Middle frontal gyrus (tissue), 1 donor: ENCODE data around the gene IRF2BP2.

Source experiments
- DNase-seq: peaks from one replicate; pipeline ENCODE4 v3.0.0-alpha.2; 2015; ENCODE audit warnings: low spot score; ENCODE audit errors: extremely low spot score

The IRF2BP2 gene

DNA sequence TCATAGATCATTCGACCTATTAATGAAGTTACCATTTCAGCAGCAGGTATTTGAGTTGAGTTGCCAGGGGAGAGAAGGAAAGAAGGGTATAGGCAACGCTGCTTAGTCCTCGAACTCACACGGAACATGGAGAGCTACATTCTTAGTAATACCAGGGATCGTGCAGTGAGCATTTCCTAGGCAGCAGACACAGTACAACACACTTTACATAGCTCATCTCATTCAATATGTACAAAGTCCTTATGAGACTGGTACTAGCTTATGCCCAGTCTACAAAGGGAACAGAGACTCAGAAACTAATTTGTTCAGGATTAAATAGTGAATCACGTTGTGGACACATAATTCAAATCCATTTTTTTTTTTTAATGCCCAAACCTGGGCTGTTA is 25.6 kb downstream of the IRF2BP2 start:
- no peak for DNase-seq

DNA sequence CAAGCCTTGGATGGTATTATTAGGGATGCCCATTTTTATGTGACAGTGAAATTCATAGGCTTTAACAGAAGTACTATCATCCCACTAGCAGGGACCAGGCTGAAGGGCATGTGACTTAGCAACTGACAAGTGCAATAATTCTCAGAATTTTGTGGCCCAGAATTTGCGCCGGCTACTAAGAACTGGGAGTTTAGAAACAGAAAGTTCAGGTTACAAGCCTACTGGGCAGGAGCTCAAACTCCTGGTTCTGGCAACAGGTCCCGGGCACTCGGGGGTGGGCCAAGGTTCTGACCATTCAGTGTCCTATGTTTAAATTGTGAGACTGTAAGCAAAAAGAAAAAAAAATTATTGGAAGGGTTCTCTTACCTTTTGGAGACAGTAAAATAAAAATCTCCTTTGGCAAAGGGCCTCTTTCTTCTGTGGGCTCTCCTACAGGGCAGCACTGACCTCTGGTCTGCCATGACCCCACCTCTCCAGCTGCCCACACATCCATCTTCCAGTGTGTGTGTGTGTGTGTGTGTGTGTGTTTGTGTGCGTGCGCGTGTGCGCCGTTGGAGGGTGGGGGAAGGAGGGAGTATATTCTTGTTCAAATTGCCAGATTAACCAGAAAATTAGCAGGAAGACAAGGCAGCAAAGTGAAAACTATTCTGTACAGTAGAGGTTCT is 26.1 kb downstream of the IRF2BP2 start:
- DNase-seq = no peak

GRCh38 chr1:234582681-234583301 is 27.2 kb downstream of the IRF2BP2 start:
- no peak for DNase-seq

DNA sequence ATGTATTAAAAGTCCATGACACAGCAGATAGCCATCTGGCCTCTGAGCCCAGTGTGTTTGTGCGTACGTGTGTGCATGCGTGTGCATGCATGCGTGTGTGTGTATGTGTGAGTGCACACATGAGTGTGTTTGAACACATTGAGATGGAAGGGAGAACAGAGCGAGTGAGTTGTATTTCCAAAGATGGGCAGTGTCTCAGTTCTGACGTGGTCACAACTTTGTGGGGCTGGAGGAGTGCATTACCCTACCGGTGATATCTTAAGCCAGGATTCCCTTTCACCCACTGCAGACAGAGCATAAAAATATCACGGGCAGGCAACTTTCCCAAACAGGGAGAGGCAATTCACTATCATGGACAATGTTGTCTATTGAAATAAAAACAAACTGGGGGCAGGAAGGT is 27.8 kb downstream of the IRF2BP2 start:
- no peak for DNase-seq

DNA sequence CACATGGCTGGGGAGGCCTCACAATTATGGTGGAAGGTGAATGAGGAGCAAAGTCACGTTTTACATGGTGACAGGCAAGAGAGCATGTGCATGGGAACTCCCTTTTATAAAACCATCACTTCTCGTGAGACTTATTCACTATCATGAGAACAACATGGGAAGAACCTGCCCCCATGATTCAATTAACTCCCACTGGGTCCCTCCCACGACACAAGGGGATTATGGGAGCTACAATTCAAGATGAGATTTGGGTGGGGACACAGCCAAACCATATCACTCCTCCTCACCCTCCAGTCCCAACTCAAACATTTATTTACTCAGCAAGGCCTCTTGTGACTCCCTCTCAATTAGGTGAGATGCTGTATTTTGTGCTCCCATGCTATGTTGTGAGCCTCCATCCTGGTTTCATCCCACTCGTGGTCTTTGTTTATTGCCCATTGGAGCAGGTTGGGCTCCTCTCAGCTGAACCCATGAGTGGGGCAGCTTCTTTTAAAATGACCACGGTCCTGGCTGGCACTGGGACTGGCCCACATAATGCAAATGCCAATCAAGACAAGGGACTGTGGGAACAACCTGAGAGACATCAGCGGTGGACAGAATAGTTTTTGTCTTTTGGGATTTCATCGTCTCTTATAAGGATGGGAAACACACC is 28.8 kb downstream of the IRF2BP2 start:
- no peak for DNase-seq

DNA sequence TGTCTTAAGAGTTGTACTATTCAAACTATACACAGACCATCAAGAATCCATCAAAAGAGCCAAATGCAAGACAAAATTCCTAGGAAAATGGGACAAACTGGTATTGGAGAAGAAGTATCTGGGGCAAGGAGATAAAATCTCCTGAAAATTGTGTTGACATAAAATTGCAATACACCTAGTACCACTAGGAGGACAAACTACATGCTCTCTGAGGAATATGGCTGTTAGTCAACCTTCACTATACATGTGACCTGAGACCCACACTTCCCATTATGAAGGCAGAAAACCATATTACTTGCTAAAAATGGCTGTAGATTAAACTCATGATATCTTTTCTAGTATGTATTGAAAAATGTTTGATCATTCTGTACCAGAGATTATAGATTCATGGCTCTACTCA is 30.0 kb downstream of the IRF2BP2 start:
- DNase-seq = no peak

DNA sequence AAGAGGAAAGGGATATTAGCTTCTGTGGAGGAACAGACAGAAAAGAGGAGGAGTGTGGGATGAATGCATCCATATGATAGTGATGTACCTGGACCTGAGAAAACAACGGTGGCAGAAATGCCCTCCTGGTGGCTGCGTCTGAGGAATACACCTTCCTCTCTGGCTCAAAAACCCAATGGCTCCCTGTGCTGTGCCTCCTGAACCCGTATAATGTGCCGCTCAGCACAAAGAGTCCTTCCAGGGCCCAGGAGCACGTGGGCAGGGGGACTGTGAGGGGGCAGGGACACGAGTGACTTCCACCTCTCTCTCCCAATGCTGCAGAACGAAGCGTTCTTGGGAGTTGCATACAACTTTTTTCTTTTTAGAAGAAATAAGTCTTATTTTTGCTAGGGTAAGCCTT is 31.2 kb downstream of the IRF2BP2 start:
- DNase-seq = no peak

- no peak for DNase-seq
Observed at GRCh38 chr1:234578087-234578486, 31.9 kb downstream of the IRF2BP2 start.

DNA sequence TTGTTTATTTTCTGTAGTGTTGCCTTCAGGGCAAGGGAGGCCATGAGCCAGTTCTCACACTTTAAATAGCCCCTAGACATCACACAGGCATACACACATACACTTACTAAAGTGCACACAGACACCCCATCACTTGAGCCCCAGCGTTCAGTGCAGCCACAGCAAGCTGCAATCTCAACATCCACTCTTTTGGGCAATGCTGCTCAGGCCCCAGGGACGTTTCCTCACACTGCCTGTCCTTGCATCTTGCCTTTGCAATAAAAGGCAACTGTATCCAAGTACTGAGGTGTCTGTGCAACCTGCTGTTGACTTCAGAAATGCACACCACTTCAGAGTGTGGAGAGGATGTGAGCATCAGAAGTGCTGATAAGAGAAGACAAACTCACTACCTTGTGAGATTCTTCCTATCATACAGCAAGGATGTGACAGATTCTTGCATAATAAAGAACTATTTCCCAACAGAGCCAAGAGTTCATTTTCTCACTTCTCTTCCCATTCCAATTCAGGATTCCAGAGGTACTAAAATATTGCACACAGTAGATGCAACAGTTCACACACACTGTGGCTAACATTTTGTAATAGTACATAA is 36.2 kb downstream of the IRF2BP2 start:
- DNase-seq = no peak

- DNase-seq = no peak
Observed at GRCh38 chr1:234572966-234573365, 37.0 kb downstream of the IRF2BP2 start.

DNA sequence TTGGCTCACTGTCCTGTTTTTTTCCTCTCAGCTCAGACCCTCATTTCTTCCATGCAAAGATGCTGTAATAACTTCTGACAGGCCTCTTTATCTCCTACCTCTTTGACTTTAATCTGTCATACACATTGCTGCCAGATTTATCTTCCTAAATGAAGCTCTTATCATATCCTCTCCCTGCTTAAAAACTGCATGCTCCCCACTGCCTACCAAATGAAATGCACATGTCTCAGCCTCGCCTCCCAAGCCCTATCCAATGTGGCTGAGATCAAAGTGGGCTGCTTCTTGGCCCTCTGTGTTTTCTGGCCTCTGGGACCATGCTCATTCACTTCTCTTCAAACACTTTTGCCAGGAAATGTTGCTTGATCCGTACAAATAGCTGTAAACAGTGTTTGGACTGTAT is 38.3 kb downstream of the IRF2BP2 start:
- DNase-seq = no peak

DNA sequence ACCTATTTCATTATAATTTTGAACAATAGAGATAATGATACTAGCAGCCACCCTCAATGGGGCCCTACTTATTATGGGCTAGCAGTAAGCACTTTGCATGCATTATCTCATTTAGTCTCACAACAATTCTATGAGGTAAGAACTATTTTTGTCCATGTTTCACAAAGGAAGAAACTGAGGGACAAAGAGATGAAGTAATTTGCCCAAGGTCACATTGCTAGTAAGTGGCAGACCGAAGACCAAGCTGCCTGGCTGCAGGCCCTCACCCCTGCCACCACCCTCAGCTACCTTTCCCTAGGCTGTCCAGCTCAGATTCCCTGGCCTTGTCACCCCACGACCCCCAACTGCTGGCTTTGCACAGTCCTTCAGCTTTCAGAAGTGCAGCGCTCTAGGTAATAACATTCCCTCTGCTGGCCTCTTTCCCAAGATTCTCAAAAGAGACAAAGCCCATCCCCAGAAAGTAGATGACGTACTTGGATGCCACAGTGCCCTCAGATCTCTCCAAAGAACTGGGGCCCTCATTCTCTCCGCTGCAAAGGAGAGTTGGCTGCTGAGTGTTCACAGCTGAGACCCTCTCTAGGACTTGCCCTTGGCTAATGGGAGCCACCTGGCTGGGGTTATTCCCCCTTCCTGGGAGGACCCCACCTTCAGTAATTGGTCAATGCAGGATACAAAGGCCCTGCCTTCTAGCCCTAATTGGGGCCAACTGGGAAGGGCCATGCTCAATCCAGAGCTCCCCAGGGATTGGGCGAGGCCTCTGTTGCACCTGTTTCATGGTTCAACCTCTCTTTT is 39.5 kb downstream of the IRF2BP2 start:
- no peak for DNase-seq

DNA sequence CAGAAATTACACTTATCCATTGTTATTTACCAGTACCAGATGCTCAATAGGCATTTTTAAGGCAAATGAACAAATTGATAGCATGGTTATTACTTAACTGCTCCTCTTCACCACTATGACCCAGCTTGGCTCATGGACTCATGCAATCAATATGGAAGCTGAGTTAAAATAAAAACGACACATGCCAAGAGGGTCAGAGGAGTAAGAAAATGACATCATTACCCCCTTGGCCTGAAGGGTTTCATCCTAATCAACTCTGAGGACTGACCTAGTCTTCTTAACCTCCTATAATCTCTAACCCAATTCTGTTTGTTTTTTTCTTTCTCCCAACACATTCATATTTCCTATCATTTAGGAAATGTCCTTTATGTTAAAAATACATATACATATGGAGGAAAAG is 41.6 kb downstream of the IRF2BP2 start:
- DNase-seq = no peak

DNA sequence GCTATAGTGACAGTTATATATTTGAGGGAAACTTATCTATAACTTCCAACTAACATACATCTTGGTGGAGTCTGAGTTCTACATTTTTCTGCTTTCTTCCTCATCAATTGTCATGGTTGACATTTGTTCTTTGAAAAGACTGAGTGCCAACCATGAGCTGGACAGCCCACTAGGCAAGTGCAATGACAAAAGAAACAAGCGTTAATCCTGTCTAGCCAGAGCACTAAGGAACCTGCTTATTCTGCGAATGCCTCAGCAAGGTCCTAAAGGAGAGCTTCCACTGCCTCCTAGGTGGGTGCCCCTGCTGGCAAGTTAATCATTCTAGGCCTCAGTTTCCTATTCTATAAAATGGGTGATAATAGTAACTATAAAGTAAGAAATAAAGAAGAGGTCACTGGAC is 44.8 kb downstream of the IRF2BP2 start:
- DNase-seq = no peak

GRCh38 chr1:234564035-234565029 is 45.6 kb downstream of the IRF2BP2 start:
- no peak for DNase-seq

DNA sequence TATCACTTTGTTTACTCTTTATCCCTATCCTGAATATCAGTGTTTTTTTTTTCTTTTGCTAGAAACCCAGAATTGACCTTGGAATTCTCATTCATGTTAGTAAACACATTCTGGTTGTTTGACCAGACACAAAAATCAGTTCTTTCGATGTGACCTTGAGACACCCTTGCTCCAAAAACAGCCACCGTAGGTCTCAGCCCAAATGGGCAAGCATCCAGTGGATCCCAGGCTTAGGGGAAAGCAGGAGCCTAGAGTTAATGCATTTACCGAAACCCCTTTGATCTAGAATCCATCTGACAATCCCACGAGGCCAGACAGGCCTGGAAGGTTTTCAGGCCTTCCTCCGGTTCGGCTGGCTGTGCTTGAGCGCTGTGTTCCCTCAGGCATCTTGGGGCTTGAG is 47.6 kb downstream of the IRF2BP2 start:
- no peak for DNase-seq

GRCh38 chr1:234561319-234561718 is 48.7 kb downstream of the IRF2BP2 start:
- no peak for DNase-seq

DNA sequence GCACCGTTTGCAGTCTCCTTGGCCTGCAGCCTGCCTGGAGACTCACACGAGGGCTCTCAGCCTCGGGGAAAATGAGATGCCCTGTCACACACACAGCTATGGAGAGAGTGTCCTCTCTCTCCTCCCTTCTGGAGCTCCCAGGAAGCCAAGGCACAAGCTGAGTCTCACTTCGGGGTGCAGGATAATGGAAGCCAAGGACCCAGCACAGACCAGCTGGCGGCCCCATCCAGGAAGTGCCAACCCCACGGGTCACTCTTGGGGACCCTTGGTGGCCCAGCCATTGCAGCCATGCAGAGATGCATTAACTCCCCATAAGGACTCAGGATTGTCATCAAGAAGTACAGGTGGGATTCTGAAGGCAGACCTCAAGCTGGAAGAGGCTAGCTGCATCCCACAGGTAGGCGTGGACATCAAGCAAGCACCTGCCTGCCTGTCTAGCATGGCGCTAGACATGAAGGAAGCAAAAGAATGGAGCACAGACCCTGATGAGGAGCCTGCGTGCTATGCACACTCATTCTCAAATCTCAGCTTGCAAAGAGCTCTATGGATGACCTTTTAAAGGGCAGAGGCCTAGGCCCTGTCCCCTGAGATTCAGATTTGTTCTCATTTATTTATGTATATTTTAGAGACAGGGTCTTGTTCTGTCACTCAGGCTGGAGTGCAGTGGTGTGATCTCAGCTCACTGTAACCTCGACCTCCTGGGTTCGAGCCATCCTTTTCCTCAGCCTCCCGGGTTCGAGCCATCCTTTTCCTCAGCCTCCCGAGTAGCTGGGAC is 49.9 kb downstream of the IRF2BP2 start:
- DNase-seq = no peak

DNA sequence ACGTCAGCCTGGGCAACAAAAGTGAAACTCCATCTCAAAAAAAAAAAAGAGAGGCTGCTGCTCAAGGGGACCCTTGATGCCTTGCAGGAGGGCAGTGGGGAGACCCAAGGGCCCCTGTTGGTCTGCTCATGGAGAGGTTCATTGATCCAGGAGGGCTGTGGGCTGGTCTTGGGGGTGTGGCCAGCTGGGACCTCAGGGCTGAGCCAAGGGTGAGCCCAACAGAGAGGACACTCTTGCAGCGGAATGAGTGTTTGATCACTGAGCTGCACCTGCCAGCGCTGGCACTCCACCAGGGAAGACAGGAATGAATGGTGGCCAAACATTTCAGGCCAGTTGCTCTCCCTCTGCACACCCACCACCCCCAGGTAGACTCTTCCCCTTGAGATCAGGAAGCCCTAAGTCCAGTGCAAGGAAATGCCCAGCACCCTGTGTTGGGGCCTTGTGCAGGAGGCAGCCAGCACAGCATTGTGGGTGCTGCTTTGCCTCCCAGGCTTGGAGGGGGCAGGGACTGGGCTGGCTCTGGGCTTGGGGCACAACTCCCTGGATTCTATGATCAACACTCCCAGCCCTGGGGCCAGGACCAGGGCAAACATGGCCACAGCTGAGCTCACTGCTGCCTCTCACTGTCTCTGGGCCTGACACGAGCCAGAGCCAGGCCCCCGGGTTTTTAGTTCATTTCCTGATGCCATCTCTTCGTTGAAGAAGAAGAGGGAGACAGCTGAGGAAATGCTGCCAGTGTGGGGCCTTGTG is 50.7 kb downstream of the IRF2BP2 start:
- DNase-seq = no peak
